Coronary artery (tissue), 2 donors: ENCODE measurements around the gene OXSM.

Experiments
- DNase-seq: peaks from one replicate; pipeline ENCODE4 v3.0.0-alpha.2; 2017; ENCODE audit warnings: low spot score
- H3K27ac ChIP-seq, 2 donors: fragments of 200-600 bp; sonication (generic); one replicate each; pipeline ENCODE4 v1.5.1; 2016 to 2019
- H3K4me3 ChIP-seq: fragments of 200-600 bp; sonication (generic); 2 replicates; pipeline ENCODE4 v1.5.1; 2016; ENCODE audit warnings: mild to moderate bottlenecking, moderate library complexity
- TF ChIP-seq, protein P1 (sequence below): fragments of 200-600 bp; sonication (generic); IDR thresholded peaks from one replicate; pipeline ENCODE4 v1.5.1; 2019; ENCODE audit warnings: antibody characterized with exemption

The OXSM gene

DNA sequence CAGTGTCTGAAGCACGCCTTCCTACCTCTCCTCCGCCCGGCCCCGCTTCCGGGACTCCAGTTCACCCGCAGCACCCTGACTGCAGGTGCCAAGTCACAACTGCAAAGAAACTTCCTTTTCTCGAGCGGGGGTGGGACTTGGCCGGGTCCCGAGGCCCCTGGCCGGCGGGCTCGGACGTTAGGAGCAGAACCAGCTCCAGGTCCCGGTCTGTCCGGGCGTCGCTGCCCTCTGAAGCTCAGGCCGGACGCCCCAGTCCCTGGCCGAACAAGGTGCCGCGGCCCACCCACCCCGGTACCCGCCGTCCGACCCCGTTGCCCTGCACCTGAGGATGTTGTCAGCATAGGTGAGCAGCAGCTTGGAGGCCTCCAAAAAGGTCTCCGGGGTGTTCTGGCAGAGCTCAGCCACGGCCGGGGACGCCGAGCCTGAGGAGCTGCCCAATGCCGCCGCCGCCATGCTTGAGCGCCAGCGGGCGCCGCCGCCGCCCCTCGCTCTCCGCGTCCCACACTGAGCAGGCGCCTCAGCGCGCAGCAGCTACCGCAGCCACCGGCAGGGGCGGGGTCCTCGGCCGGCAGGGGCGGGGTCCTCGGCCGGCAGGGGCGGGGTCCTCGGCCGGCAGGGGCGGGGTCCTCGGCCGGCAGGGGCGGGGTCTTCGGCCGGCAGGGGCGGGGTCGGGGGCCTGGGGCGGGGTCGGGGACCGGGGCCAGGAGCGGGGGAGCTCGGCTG, 6.8 kb upstream of the OXSM start, which contains the start of gene NGLY1:
Gene NGLY1 (minus strand): TSS at position 506 of the 723 bp plus-strand sequence. CDS start 53 bp downstream, at position 453.
- peak; percentile 85 for DNase-seq
- H3K4me3 ChIP-seq = peak within 1 kb of the TSS; percentile 90
- peak within 1 kb of the TSS; percentile 90 to 93 for H3K27ac ChIP-seq
- TF ChIP-seq, protein P1, sequence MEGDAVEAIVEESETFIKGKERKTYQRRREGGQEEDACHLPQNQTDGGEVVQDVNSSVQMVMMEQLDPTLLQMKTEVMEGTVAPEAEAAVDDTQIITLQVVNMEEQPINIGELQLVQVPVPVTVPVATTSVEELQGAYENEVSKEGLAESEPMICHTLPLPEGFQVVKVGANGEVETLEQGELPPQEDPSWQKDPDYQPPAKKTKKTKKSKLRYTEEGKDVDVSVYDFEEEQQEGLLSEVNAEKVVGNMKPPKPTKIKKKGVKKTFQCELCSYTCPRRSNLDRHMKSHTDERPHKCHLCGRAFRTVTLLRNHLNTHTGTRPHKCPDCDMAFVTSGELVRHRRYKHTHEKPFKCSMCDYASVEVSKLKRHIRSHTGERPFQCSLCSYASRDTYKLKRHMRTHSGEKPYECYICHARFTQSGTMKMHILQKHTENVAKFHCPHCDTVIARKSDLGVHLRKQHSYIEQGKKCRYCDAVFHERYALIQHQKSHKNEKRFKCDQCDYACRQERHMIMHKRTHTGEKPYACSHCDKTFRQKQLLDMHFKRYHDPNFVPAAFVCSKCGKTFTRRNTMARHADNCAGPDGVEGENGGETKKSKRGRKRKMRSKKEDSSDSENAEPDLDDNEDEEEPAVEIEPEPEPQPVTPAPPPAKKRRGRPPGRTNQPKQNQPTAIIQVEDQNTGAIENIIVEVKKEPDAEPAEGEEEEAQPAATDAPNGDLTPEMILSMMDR = peak; percentile 16

DNA sequence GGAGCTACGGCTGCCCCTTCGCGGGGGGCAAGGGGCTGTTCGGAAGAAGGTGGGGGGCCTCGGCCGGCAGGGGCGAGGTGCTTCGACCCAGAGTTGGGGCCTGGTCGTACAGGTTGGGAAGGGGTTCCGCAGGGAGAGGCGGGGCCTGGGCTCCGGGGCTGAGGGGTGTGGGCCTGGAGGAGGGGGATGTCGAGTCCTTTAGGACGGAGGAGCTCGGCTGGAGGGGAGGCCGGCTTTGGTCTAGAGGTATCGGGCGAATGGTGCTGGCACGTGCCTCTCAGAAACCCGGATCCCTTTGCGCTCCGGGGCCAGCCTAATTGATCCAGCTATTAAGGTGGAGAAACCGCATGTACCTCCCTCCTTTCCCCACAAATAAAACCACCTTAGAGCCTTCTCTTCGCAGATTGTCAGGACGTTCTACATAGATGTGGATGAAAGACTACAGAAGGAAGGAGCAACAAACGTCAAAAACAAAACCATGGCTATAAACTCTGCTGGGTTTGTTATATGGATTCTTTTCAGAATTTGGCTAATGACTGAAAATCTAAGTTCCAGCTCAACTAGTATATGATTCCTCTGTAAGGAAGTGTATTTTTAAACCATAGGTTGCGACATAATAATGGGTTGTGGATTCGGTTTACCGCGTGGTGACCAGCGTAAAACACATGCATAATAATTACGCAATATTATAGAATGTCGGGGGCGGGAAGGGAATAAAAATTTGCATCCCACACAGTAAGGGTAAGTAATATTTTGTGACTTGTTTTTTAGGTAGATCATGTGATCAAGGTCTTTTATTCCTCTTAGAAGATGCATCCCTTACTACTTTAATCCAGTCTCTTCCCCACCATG, 6.0 kb upstream of the OXSM start:
- TF ChIP-seq, protein P1 = no peak
- peak; percentile 84 for DNase-seq
- Histone ChIP-seq H3K4me3 (peak overlapping the region; percentile 90), H3K27ac (peak overlapping the region; percentile 90 to 93)

DNA sequence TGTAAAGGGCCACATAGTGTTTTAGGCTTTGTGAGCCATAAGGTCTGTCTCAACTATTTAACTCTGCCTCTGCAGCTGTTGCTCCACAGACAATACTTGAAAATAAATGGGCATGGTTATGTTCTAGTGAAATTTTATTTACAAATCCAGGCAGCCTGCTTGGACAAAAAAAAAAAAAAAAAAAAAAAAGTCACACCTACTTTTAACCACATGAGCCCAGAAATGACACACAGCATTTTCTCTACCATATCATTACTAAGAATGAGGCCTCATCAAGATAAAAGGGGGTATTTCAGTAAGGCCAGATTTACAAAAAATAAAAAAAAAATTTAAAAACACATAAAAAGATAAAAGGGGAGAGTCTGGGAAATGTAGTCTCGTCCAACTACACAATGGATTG, 4.9 kb upstream of the OXSM start:
- TF ChIP-seq, protein P1 = no peak
- H3K27ac ChIP-seq = no peak overlapping the region
- DNase-seq = no peak

DNA sequence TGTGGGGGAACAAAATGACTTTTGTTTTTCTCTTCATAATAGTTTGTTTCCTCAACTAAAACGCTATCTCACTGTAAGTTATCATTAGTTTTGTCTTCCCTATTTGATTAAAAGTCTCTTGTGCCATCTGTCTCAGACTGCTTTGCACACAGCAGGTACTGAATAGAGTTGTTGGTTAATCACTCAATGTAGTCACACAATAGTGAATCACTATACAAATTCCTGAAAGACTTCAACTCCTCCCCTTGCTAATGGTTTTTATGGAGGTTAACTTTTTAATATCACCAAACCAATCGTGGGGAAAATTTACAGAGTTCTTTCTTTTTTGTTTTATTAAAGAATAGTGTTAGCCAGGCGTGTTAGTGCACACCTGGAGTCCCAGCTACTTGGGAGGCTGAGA, 4.1 kb upstream of the OXSM start:
- no peak for DNase-seq
- Histone ChIP-seq H3K4me3 (no peak overlapping the region), H3K27ac (no peak overlapping the region)
- TF ChIP-seq, protein P1 = no peak

More for the DNA sequence above, 4.9 kb upstream of the OXSM start:
- no peak overlapping the region for H3K4me3 ChIP-seq

DNA sequence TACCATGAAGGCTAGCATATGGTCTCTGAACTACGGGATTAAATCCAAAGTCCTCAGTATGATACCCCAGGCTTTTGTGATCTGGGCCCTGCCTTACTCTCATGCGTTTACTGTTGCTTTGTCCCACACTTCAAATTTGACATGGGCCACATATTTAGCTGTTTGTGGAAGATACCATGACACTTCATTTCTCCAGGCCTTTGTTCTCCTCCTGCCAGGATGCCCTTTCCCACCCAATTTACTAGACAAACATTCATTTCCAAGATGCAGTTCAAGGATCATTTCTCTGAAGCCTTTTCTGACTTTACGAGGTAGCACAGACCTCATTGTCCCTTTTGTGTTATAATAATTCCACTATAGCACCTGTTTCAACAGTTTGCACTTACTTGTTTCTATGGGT, 2.2 kb upstream of the OXSM start:
- Histone ChIP-seq H3K4me3 (no peak overlapping the region), H3K27ac (no peak overlapping the region)
- DNase-seq = no peak
- TF ChIP-seq, protein P1 = no peak

DNA sequence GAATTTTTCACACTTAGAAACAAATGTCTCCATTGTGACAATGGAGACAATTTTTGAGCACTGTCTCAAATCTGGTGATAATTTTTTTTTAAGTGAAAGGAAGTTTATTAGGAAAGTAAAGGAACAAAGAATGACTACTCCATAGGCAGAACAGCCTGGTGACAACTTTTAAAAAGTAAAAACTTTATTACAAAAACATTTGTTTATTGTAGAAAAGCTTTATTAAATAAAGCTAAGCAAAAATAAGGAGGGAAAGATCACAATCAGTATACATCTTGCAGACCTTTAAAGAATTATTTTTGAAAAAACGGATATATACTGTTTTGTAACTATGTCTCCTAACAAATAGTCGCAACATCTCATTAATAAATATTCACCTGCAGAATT, 688 bp upstream of the OXSM start:
- peak overlapping the region; percentile 89 for H3K27ac ChIP-seq
- TF ChIP-seq, protein P1 = no peak
- DNase-seq = no peak
- peak overlapping the region; percentile 83 for H3K4me3 ChIP-seq
